Left ventricle myocardium inferior (tissue), 1 donor: ENCODE results near the gene OLIG3. TPM values are rescaled to one million over a fixed set of nuclear protein-coding genes. Genes with fewer than 3 reads are reported as not detected.

ENCODE experiments used
- DNase-seq: peaks from one replicate; pipeline ENCODE4 v3.0.0-alpha.2; 2020
- H3K27ac ChIP-seq: fragments of 200-600 bp; replicated peaks from 2 replicates; pipeline ENCODE4 v1.8.0; 2021
- H3K27me3 ChIP-seq: fragments of 200-600 bp; 2 replicates; pipeline ENCODE4 v1.8.0; 2021; ENCODE audit warnings: low read depth
- H3K36me3 ChIP-seq: fragments of 200-600 bp; 2 replicates; pipeline ENCODE4 v1.8.0; 2021
- H3K4me1 ChIP-seq: fragments of 200-600 bp; 2 replicates; pipeline ENCODE4 v1.8.0; 2021
- H3K4me3 ChIP-seq: fragments of 200-600 bp; 2 replicates; pipeline ENCODE4 v1.8.0; 2021; ENCODE audit warnings: mild to moderate bottlenecking, moderate library complexity
- H3K9me3 ChIP-seq: fragments of 200-600 bp; replicated peaks from 2 replicates; pipeline ENCODE4 v1.8.0; 2021
- intact Hi-C: fragments of 100-400 bp; cut with micrococcal nuclease; formaldehyde crosslinking; loops from one replicate; pipeline ENCODE4 v1.11.0; 2022
- total RNA-seq: library from RNA; stranded (reverse); fragmentation: NEBNext Ultra II Directional; extraction: Animal tissue kit (Norgen Biotek cat#: 25700); gene quantifications from one replicate; pipeline ENCODE4 v1.2.1, GENCODE V29; 2021
- TF ChIP-seq, protein P1 (sequence below): fragments of 200-600 bp; IDR thresholded peaks from 2 replicates; pipeline ENCODE4 v1.8.0; 2021; ENCODE audit warnings: antibody characterized with exemption, mild to moderate bottlenecking, borderline replicate concordance
- donor health status: DM: no; HTN: yes; CAD: no; lungs with severe emphysema.

The OLIG3 gene
- total RNA-seq, 1 donor from 2014 or later: not detected

DNA sequence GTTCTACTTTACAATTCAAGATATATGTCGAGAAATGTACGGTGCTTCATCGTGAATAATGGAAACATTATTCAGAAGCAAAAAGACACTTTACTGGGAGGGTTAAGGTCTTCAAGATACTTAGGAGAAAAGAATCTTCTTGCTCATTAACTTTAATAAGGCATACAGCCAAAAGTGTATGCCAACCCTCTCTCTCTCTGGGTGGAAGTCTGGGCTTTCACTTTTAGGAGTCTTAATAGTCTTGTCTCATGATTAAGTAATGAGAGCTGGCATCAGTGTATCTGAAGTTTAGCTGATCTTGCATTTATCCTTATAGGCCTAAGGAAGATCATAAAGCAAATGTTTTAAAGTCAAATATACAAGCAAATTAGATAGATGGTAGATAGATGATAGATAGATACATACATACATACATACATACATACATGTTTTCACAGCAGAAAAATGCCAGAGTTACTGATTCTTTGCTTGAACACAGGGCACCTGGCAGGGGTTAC is 21.5 kb downstream of the OLIG3 start:
- DNase-seq: no peak
- TF ChIP-seq, protein P1, sequence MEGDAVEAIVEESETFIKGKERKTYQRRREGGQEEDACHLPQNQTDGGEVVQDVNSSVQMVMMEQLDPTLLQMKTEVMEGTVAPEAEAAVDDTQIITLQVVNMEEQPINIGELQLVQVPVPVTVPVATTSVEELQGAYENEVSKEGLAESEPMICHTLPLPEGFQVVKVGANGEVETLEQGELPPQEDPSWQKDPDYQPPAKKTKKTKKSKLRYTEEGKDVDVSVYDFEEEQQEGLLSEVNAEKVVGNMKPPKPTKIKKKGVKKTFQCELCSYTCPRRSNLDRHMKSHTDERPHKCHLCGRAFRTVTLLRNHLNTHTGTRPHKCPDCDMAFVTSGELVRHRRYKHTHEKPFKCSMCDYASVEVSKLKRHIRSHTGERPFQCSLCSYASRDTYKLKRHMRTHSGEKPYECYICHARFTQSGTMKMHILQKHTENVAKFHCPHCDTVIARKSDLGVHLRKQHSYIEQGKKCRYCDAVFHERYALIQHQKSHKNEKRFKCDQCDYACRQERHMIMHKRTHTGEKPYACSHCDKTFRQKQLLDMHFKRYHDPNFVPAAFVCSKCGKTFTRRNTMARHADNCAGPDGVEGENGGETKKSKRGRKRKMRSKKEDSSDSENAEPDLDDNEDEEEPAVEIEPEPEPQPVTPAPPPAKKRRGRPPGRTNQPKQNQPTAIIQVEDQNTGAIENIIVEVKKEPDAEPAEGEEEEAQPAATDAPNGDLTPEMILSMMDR: no peak
- Histone ChIP-seq H3K9me3 (no peaks in the 10 kb centered on the region), H3K36me3 (no peaks in the 10 kb centered on the region), H3K27ac (no peak overlapping the region), H3K4me3 (no peak overlapping the region), H3K4me1 (no peaks in the 10 kb centered on the region), H3K27me3 (peaks cover 85% of the 10 kb centered on the region)
- intact Hi-C loops: no loop called here

DNA sequence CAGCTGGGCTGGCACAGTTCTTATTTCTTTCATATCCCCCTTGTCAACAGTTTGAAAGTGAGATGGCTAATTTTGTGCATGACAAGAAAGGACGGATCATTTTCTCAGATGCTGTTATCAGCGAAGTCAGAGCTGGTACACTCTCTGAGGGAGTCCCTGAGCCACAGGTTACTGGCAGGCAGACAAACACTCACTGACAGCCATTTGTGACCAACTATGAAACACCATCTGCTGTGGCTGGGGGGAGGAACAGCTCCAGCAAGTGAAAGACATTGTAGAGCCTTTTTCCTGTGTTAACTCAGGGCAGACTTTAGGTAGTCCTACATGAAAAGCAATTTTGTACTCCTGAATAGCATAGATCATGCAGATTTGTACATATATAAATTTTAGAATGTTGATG is 22.2 kb downstream of the OLIG3 start:
- H3K9me3 ChIP-seq: no peaks in the 10 kb centered on the region
- H3K27ac ChIP-seq: no peak overlapping the region
- TF ChIP-seq, protein P1: no peak
- DNase-seq: no peak
- H3K27me3 ChIP-seq: peaks cover 81% of the 10 kb centered on the region
- H3K36me3 ChIP-seq: no peaks in the 10 kb centered on the region
- H3K4me3 ChIP-seq: no peak overlapping the region
- intact Hi-C loops: no loop called here
- no peaks in the 10 kb centered on the region for H3K4me1 ChIP-seq

DNA sequence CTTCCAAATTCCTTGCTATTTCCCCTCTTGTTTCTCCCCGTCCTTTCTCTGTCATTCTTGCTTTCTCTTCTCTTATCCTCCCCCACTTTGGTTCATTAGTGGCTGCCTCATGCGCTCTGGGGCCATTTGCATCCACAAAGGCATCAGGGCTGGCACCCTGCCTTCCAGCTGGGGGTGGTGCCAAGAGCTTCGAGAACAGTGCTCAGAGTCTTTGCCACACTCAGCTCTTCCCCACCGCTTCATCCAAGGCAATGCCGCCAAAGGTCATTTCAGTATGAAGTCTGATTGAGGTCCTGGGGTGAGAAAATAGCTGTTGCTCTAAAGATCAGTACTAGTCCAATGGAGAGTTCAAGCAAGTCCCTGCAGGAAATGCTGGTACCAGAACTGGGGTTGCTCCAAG is 22.7 kb downstream of the OLIG3 start:
- Histone ChIP-seq H3K9me3 (no peaks in the 10 kb centered on the region), H3K4me1 (no peaks in the 10 kb centered on the region), H3K4me3 (no peak overlapping the region), H3K27me3 (peaks cover 79% of the 10 kb centered on the region), H3K36me3 (no peaks in the 10 kb centered on the region), H3K27ac (no peak overlapping the region)
- intact Hi-C loops: no loop called here
- DNase-seq: no peak
- TF ChIP-seq, protein P1: no peak

DNA sequence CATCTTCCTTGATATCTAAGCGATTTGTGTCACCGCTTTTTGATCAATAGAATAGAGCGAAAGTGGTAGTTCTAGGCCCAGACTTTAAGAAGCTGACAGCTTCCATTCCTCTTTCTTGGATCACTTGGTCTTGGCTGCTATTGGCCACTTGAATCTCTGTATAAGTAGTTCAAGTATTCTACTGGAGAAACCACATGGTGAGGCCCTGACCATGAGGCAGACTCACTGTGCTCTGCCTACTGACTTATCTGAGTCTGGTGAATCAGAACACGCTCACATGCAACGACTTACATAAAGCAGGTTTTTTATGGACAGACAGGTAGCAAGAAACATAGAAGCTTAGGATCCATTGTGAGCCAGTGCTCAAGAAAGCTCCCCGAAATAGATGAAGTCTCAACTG is 27.0 kb downstream of the OLIG3 start:
- DNase-seq: no peak
- peaks cover 62% of the 10 kb centered on the region for H3K27me3 ChIP-seq
- intact Hi-C loops: no loop called here
- no peak overlapping the region for H3K27ac ChIP-seq
- no peaks in the 10 kb centered on the region for H3K9me3 ChIP-seq
- H3K4me3 ChIP-seq: no peak overlapping the region
- no peaks in the 10 kb centered on the region for H3K4me1 ChIP-seq
- TF ChIP-seq, protein P1: no peak
- no peaks in the 10 kb centered on the region for H3K36me3 ChIP-seq

DNA sequence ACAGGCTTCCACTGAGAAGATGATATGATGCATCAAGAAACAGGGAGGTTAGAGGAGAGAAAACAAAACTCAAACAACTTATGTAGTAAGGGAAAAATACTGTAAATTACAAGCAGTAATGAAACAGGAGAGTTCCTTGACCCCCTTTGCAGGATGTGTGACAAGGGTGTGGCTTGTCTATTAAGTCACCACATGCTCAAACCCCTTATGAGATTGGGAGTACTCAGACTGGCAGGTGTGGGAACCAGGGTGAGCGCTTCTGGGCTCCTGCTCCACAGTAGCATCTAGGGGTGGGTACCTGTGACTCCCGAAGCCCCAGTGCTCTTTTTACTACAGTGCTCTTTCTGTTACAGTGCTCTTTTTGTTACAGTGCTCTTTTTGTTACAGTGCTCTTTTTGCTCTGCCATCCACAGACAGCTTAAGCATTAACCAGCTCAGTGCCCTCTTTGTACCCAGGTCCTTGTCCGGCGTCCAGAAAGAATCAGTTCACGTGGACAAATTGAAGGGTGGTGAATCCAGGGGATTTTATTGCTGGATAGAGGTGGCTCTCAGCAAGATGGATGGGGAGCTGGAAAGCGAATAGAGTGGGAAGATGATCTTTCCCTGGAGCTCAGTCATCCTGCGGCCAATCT is 28.7 kb downstream of the OLIG3 start:
- no peaks in the 10 kb centered on the region for H3K36me3 ChIP-seq
- DNase-seq: no peak
- H3K4me1 ChIP-seq: no peaks in the 10 kb centered on the region
- intact Hi-C loops: no loop called here
- TF ChIP-seq, protein P1: no peak
- H3K4me3 ChIP-seq: no peak overlapping the region
- H3K27me3 ChIP-seq: peaks cover 50% of the 10 kb centered on the region
- no peaks in the 10 kb centered on the region for H3K9me3 ChIP-seq
- H3K27ac ChIP-seq: no peak overlapping the region
